WTC11 (cell line): ENCODE data around the gene MFSD12. TPM values are rescaled to one million over a fixed set of nuclear protein-coding genes. Genes with fewer than 3 reads are reported as not detected.

Source experiments
- ARID4B ChIP-seq: sonication (generic); formaldehyde crosslinking; IDR thresholded peaks from 2 replicates; pipeline ENCODE4 v1.8.0; 2023; ENCODE audit warnings: missing genetic modification reagents, mild to moderate bottlenecking, borderline replicate concordance
- CREB1 ChIP-seq: sonication (generic); formaldehyde crosslinking; IDR thresholded peaks from 2 replicates; pipeline ENCODE4 v1.8.0; 2023; ENCODE audit warnings: mild to moderate bottlenecking, missing genetic modification reagents
- FOXJ3 ChIP-seq: sonication (generic); formaldehyde crosslinking; IDR thresholded peaks from 2 replicates; pipeline ENCODE4 v1.9.0; 2021; ENCODE audit warnings: missing genetic modification reagents, mild to moderate bottlenecking, borderline replicate concordance
- FOXK1 ChIP-seq: sonication (generic); formaldehyde crosslinking; IDR thresholded peaks from 2 replicates; pipeline ENCODE4 v1.8.0; 2022; ENCODE audit warnings: mild to moderate bottlenecking, moderate library complexity, missing genetic modification reagents
- GABPB1 ChIP-seq: sonication (generic); formaldehyde crosslinking; IDR thresholded peaks from 2 replicates; pipeline ENCODE4 v1.8.1; 2023; ENCODE audit warnings: mild to moderate bottlenecking, missing genetic modification reagents
- GTF2I ChIP-seq: fragments of 250-450 bp; sonication (Bioruptor Pico); conservative IDR thresholded peaks from 2 replicates; pipeline ENCODE4 v1.4.0; 2021; ENCODE audit warnings: mild to moderate bottlenecking
- JUN ChIP-seq: sonication (generic); formaldehyde crosslinking; IDR thresholded peaks from 2 replicates; pipeline ENCODE4 v1.8.0; 2023; ENCODE audit warnings: mild to moderate bottlenecking, missing genetic modification reagents
- MXD4 ChIP-seq: fragments of 250-450 bp; sonication (Bioruptor Pico); IDR thresholded peaks from 2 replicates; pipeline ENCODE4 v1.8.0; 2021; ENCODE audit warnings: mild to moderate bottlenecking, moderate library complexity, borderline replicate concordance
- NFATC4 ChIP-seq: fragments of 250-450 bp; sonication (Bioruptor Pico); IDR thresholded peaks from 2 replicates; pipeline ENCODE4 v1.9.0; 2021; ENCODE audit warnings: mild to moderate bottlenecking
- NR2C2 ChIP-seq: sonication (generic); formaldehyde crosslinking; IDR thresholded peaks from 2 replicates; pipeline ENCODE4 v1.8.0; 2022; ENCODE audit warnings: mild to moderate bottlenecking, missing genetic modification reagents
- OVOL2 ChIP-seq: fragments of 250-450 bp; sonication (Bioruptor Pico); IDR thresholded peaks from 2 replicates; pipeline ENCODE4 v1.9.0; 2021; ENCODE audit warnings: mild to moderate bottlenecking, borderline replicate concordance
- RELA ChIP-seq: sonication (generic); formaldehyde crosslinking; IDR thresholded peaks from 2 replicates; pipeline ENCODE4 v1.8.1; 2022; ENCODE audit warnings: missing genetic modification reagents, mild to moderate bottlenecking, borderline replicate concordance
- SOX15 ChIP-seq: fragments of 250-450 bp; sonication (Bioruptor Pico); IDR thresholded peaks from 2 replicates; pipeline ENCODE4 v1.9.0; 2021; ENCODE audit warnings: mild to moderate bottlenecking
- TEAD1 ChIP-seq: sonication (generic); formaldehyde crosslinking; IDR thresholded peaks from 2 replicates; pipeline ENCODE4 v1.8.0; 2022; ENCODE audit warnings: mild to moderate bottlenecking, missing genetic modification reagents
- ZBTB21 ChIP-seq: sonication (generic); formaldehyde crosslinking; IDR thresholded peaks from 2 replicates; pipeline ENCODE4 v1.8.1; 2023; ENCODE audit warnings: mild to moderate bottlenecking, missing genetic modification reagents, borderline replicate concordance
- ZNF138 ChIP-seq: sonication (generic); formaldehyde crosslinking; conservative IDR thresholded peaks from 2 replicates; pipeline ENCODE4 v1.8.1; 2022; ENCODE audit warnings: mild to moderate bottlenecking, moderate library complexity, missing genetic modification reagents
- ZNF416 ChIP-seq: fragments of 250-450 bp; sonication (Bioruptor Pico); IDR thresholded peaks from 2 replicates; pipeline ENCODE4 v1.9.0; 2021; ENCODE audit warnings: mild to moderate bottlenecking, inconsistent platforms
- ZNF423 ChIP-seq: fragments of 250-450 bp; sonication (Bioruptor Pico); IDR thresholded peaks from 2 replicates; pipeline ENCODE4 v2.1.2; 2022; ENCODE audit warnings: mild to moderate bottlenecking, moderate library complexity
- ZNF512 ChIP-seq: sonication (generic); formaldehyde crosslinking; IDR thresholded peaks from 2 replicates; pipeline ENCODE4 v1.8.1; 2022; ENCODE audit warnings: missing genetic modification reagents, borderline replicate concordance
- total RNA-seq: library from RNA; stranded (reverse); gene quantifications from 3 replicates; pipeline ENCODE4 v1.2.3, GENCODE V29; 2021
- TF ChIP-seq, protein P1 (sequence below): sonication (generic); formaldehyde crosslinking; IDR thresholded peaks from 2 replicates; pipeline ENCODE4 v1.8.1; 2022; ENCODE audit warnings: low read depth, missing genetic modification reagents, borderline replicate concordance
- TF ChIP-seq, protein P2 (sequence below): fragments of 250-450 bp; sonication (Bioruptor Pico); IDR thresholded peaks from 2 replicates; pipeline ENCODE4 v1.9.0; 2021; ENCODE audit warnings: mild to moderate bottlenecking
- TF ChIP-seq, protein P3 (sequence below): sonication (generic); formaldehyde crosslinking; IDR thresholded peaks from 2 replicates; pipeline ENCODE4 v1.8.0; 2022; ENCODE audit warnings: mild to moderate bottlenecking, missing genetic modification reagents
- TF ChIP-seq, protein P4 (sequence below): fragments of 250-450 bp; sonication (Bioruptor Pico); IDR thresholded peaks from 2 replicates; pipeline ENCODE4 v1.9.0; 2021; ENCODE audit warnings: mild to moderate bottlenecking, borderline replicate concordance
- TF ChIP-seq, protein P5 (sequence below): sonication (generic); formaldehyde crosslinking; conservative IDR thresholded peaks from 2 replicates; pipeline ENCODE4 v1.8.1; 2023; ENCODE audit warnings: mild to moderate bottlenecking, low read depth, missing genetic modification reagents, moderate library complexity

MFSD12 gene
- total RNA-seq, 1 experiment from 2014 or later = 59.9 TPM

DNA sequence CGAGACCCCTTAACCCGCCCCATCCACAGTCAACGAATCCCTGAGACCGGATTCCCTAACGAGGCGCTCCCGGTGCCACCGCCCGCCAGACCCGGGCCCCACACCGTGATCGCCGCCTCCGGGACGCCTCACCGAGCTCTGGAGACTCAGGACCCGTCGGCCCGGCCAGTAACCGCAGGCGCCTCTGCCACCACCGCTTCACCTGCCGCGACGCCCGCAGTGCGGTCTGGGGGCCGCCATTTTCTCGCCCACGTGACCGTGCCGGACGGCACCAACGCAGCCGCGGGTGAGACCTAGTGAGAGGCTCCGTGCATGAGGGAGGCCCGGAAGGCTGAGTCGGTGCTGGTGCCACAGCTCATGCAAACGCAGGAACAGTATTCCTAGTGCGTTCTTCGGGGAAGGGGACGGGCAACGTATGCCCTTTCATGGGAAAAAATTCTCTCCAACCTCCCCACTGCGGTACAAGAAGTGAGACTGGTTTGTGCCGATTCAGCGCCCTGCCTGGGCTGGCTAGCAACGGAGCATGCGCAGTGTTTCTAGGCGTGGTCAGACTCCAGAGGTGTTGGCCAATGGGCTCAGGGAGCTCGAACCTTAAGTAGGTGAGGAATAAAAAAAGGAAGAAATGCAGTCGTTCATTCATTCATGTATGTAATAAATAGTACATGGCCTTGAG is 56.8 kb downstream of the MFSD12 start, which contains the start of gene DOHH (continued):
- TF ChIP-seq, protein P1, sequence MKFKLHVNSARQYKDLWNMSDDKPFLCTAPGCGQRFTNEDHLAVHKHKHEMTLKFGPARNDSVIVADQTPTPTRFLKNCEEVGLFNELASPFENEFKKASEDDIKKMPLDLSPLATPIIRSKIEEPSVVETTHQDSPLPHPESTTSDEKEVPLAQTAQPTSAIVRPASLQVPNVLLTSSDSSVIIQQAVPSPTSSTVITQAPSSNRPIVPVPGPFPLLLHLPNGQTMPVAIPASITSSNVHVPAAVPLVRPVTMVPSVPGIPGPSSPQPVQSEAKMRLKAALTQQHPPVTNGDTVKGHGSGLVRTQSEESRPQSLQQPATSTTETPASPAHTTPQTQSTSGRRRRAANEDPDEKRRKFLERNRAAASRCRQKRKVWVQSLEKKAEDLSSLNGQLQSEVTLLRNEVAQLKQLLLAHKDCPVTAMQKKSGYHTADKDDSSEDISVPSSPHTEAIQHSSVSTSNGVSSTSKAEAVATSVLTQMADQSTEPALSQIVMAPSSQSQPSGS (CRISPR knock-in tag) = no peak
- TF ChIP-seq GTF2I (no peak), SOX15 (no peak), TEAD1 (CRISPR knock-in tag) (peak; percentile 76), NFATC4 (no peak), GABPB1 (CRISPR knock-in tag) (peak; percentile 77), ZNF138 (CRISPR knock-in tag) (no peak), ZNF416 (CRISPR knock-in tag) (peak; percentile 39; the same call in 1 of the 2 replicates), FOXJ3 (CRISPR knock-in tag) (no peak), FOXK1 (peak; percentile 90), JUN (CRISPR knock-in tag) (no peak), ZNF512 (CRISPR knock-in tag) (no peak), CREB1 (CRISPR knock-in tag) (no peak), ZNF423 (CRISPR knock-in tag) (no peak), ZBTB21 (CRISPR knock-in tag) (no peak), RELA (CRISPR knock-in tag) (peak; percentile 49; the same call in 1 of the 2 replicates), ARID4B (CRISPR knock-in tag) (no peak; the same call in 1 of the 2 replicates), OVOL2 (CRISPR knock-in tag) (no peak), MXD4 (CRISPR knock-in tag) (no peak), NR2C2 (CRISPR knock-in tag) (no peak)
- TF ChIP-seq, protein P2, sequence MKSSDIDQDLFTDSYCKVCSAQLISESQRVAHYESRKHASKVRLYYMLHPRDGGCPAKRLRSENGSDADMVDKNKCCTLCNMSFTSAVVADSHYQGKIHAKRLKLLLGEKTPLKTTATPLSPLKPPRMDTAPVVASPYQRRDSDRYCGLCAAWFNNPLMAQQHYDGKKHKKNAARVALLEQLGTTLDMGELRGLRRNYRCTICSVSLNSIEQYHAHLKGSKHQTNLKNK (CRISPR knock-in tag) = no peak
- TF ChIP-seq, protein P3, sequence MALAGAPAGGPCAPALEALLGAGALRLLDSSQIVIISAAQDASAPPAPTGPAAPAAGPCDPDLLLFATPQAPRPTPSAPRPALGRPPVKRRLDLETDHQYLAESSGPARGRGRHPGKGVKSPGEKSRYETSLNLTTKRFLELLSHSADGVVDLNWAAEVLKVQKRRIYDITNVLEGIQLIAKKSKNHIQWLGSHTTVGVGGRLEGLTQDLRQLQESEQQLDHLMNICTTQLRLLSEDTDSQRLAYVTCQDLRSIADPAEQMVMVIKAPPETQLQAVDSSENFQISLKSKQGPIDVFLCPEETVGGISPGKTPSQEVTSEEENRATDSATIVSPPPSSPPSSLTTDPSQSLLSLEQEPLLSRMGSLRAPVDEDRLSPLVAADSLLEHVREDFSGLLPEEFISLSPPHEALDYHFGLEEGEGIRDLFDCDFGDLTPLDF (CRISPR knock-in tag) = no peak
- TF ChIP-seq, protein P4, sequence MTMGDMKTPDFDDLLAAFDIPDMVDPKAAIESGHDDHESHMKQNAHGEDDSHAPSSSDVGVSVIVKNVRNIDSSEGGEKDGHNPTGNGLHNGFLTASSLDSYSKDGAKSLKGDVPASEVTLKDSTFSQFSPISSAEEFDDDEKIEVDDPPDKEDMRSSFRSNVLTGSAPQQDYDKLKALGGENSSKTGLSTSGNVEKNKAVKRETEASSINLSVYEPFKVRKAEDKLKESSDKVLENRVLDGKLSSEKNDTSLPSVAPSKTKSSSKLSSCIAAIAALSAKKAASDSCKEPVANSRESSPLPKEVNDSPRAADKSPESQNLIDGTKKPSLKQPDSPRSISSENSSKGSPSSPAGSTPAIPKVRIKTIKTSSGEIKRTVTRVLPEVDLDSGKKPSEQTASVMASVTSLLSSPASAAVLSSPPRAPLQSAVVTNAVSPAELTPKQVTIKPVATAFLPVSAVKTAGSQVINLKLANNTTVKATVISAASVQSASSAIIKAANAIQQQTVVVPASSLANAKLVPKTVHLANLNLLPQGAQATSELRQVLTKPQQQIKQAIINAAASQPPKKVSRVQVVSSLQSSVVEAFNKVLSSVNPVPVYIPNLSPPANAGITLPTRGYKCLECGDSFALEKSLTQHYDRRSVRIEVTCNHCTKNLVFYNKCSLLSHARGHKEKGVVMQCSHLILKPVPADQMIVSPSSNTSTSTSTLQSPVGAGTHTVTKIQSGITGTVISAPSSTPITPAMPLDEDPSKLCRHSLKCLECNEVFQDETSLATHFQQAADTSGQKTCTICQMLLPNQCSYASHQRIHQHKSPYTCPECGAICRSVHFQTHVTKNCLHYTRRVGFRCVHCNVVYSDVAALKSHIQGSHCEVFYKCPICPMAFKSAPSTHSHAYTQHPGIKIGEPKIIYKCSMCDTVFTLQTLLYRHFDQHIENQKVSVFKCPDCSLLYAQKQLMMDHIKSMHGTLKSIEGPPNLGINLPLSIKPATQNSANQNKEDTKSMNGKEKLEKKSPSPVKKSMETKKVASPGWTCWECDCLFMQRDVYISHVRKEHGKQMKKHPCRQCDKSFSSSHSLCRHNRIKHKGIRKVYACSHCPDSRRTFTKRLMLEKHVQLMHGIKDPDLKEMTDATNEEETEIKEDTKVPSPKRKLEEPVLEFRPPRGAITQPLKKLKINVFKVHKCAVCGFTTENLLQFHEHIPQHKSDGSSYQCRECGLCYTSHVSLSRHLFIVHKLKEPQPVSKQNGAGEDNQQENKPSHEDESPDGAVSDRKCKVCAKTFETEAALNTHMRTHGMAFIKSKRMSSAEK = no peak
- TF ChIP-seq, protein P5, sequence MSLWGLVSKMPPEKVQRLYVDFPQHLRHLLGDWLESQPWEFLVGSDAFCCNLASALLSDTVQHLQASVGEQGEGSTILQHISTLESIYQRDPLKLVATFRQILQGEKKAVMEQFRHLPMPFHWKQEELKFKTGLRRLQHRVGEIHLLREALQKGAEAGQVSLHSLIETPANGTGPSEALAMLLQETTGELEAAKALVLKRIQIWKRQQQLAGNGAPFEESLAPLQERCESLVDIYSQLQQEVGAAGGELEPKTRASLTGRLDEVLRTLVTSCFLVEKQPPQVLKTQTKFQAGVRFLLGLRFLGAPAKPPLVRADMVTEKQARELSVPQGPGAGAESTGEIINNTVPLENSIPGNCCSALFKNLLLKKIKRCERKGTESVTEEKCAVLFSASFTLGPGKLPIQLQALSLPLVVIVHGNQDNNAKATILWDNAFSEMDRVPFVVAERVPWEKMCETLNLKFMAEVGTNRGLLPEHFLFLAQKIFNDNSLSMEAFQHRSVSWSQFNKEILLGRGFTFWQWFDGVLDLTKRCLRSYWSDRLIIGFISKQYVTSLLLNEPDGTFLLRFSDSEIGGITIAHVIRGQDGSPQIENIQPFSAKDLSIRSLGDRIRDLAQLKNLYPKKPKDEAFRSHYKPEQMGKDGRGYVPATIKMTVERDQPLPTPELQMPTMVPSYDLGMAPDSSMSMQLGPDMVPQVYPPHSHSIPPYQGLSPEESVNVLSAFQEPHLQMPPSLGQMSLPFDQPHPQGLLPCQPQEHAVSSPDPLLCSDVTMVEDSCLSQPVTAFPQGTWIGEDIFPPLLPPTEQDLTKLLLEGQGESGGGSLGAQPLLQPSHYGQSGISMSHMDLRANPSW = no peak
